T follicular helper cell (primary cell): ENCODE results near the gene SPTBN4.
A peak's percentile ranks its signal among the peaks of the same experiment; 100 is the strongest.
"Not testable (repeated sequence)": the region's sequence is repeated elsewhere in the genome, so short reads cannot be mapped to it uniquely, and the experiment has no call there.

Source experiments
- DNase-seq: peaks from one replicate; pipeline ENCODE4 v3.0.0-alpha.2; 2020; ENCODE audit warnings: low read depth

The SPTBN4 gene

DNA sequence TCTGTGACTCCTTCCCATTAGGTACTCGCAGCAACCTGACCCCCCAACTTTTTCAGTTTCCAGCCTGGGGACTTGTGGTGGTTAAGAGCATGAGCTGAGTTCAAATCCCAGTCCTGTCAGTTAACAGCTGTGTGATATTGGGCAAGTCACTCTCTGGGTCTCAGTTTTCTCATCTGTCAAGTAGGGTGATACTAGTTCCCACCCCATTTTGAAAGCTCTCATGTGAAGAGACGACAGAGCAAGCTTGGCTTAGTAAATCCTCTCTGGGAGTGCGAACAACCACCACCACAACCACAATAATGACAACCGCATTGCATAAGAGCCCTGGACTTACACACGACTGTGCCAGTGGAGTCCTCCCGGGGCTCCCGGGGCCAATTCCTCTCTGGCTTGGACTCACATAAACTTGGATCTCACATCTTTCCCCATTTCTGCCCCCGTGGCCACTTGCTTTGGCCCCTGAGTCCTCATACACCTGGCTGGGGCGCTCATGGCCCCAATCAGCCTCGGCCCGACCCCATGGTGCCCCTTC, 1.7 kb upstream of the SPTBN4 start:
- DNase-seq: no peak

DNA sequence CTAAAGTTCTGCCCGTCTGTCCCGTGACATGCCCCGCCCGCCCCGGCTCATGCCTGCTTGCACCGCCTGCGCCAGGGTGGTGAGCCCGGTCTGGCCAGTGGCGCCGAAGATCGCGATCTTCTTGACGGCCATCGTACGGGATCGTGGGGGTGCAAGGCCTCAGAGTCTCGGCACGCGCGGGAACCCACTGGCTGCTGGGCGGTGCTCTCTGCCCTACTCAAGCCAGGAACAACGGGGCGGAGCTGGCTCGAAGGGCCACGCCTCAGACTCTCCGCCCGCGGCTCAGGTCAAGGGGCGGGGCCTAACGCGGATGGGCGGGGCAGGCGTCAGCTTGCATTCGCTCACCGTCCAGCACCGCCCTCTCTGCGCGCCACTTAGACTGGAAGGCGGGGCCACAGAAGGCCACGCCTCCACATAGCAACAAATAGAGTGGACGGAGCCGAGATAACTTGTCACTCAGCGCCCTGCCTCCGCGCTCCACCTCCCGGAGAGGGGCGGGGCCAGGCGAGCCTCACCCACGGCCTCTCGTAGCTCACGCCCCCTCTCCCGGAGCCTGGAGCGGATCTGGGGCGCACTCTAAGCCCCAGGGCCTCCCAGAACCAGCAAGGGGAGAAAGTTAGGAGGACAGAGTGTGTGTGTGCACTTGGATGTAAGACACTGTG, 1.1 kb upstream of the SPTBN4 start, which contains the start of gene BLVRB:
TSS of gene BLVRB (minus strand) at position 189 of the 662 bp plus-strand sequence. CDS start at position 132, 57 bp downstream.
- peak; percentile 99 for DNase-seq

DNA sequence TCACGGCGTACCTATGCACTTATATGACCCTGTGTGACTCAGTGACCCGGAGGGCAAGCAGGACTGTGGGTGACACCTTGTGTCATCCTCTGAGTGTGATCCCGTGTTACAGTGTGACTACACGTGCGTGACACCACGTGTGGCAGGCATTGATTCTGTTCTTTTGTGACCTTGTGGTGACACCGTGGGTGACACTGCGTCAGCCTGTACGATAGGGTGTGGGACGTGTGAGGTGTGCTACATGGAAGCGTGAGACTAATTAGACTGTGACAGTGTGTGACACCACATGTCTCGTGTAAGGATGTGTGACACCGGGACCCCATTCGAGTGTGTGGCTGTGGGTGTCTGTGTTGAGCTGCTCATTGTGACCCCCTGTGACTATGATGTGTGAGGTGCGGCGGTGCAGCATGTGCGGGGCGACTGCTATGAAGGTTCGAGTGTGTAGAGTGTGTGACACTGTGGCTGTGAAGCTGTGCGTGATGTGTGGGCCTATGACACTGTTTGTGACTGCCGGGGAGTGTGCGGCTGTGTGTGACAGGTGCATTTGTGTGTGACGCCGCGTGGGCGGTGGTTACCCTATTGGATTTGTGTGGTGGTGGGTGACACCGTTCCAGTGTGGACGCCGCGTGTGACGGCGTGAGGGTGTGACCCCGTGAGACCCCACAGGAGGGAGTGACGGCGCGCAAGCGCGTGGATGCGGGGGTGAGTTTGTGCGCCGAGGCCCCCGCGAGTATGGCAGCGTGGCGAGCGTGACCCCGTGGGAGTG, 399 bp upstream of the SPTBN4 start:
- peak; percentile 56 for DNase-seq

DNA sequence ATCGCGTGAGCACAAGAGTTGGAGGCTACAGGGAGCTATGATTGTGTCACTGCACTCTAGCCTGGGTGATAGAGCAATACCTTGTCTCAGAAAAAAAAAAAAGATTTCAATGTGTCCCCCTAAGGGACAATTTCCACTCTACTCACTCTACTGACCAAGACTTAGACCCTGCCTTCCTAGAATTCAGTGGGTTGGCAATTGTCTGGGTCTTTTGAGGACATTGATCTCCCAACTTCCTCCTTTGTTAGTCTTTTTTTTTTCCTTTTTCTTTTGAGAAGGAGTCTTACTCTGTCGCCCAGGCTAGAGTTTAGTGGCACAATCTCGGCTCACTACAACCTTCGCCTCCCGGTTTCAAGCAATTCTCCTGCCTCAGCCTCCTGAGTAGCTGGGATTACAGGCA, 2.2 kb downstream of the SPTBN4 start:
- no peak for DNase-seq

DNA sequence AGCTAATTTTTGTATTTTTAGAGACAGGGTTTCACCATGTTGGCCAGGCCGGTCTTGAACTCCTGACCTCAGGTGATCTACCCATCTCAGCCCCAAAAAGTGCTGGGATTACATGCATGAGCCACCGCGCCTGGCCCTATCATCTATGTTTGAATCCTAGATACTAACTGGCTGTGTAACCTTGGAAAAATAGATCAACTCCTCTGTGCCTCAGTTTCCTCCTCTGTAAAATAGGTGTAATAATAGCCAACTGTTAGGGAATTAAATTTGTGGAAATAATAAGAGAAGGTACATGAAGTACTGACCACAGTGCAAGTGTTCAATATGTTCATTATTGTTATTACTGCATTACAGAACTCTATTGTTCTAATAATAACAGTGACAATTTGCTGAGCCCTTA, 4.3 kb downstream of the SPTBN4 start:
- DNase-seq: no peak

DNA sequence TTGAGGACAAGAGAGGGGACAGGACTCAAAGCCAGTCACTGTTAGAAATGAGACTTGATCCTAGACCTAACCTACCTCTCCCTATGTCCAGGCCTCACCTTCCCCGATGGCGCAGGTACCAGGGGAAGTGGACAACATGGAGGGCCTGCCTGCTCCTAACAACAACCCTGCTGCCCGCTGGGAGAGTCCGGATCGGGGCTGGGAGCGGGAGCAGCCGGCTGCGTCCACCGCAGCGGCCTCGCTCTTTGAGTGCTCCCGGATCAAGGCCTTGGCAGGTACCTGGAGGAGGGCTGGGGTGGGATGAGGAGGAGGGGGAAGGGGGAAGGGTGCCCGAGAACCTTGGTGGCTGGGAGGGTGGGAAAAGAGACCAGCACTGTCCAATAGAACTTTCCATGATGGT, 5.7 kb downstream of the SPTBN4 start:
- no peak for DNase-seq

DNA sequence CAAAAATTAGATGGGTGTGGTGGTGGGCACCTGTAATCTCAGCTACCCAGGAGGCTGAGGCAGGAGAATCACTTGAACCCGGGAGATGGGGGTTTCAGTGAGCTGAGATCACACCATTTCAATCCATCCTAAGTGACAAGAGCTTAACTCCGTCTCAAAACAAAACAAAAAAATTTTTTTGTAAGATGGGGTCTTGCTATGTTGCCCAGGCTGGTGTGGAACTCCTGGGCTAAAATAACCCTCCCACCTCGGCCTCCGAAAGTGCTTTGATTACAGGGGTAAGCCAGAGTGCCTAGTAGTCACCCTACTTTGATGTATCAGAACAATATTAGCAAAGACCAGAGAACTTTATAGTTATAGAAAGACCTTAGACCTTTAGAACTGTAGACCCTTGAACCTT, 7.9 kb downstream of the SPTBN4 start:
- DNase-seq: no peak

DNA sequence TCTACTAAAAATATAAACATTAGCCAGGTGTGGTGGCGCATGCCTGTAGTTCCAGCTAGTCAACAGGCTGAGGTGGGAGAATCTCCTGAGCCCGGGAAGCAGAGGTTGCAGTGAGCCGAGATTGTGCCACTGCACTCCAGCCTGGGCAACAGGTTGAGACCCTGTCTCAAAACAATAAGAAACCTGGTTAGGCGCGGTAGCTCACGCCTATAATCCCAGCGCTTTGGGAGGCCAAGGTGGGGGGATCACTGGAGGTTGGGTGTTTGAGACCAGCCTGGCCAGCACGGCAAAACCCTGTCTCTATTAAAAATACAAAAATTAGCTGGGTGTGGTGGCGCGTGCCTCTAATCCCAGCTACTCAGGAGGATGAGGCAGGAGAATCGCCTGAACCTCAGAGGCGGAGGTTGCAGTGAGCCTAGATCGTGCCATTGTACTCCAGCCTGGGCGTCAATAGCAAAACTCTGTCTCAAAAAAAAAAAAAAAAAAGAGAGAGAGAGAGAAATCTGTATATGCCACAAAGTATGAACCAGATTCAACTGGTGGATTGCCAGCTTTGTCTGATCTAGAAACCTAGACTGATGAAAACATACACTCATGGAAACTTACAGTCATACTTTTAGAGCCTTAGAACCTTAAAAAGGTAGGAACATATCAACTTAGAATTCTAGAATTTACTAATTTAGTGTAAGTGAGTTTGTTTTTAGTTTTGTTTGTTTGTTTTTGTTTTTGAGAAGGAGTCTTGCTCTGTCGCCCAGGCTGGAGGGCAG, 9.3 kb downstream of the SPTBN4 start:
- DNase-seq: not testable (repeated sequence)

DNA sequence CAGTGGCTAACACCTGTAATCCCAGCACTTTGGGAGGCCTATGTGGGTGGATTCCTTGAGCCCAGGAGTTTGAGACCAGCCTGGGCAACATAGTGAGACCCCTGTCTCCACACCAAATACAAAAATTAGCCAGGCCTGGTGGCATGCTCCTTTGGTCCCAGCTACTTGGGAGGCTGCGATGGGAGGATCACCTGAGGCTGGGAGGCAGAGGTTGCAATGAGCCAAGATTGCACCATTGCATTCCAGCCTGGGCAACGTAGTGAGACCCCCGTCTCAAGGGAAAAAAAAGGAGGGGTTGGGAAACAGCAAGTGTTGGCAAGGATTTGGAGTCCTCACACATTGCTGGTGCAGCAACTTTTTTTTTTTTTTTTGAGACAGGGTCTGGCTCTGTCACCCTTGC, 19.2 kb downstream of the SPTBN4 start:
- DNase-seq: no peak

DNA sequence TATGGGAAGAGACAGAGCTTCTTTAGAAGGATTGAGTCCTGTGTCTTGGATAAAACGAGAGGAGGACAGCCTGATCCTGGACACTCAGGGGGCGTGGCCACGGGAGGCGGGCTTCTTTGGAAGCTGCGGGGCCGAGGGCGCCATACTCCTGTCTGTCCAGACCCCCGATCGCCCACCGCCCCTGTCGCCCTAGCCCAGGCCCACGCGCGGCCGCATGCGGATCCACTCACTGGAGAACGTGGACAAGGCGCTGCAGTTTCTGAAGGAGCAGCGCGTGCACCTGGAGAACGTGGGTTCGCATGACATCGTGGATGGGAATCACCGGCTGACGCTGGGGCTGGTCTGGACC, 23.1 kb downstream of the SPTBN4 start:
- no peak for DNase-seq

DNA sequence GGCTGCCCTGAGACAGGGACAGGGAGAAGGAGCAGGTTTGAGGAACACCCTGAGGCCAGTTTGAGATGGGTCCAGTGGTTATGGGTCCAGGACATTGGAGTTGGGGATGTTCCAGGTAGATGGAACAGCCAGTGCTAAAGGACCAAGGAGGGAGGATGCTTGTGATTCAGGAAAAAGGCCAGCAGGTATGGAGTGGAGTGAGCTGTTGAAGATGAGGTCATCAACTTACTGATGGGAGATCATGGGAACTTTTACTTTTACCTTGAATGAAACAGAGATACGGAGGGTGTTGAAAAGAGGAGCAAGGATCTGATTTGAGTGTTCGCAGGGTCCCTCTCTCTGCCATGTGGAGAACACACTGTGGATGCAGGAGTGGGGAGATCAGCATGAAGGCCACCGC, 25.5 kb downstream of the SPTBN4 start:
- DNase-seq: no peak

DNA sequence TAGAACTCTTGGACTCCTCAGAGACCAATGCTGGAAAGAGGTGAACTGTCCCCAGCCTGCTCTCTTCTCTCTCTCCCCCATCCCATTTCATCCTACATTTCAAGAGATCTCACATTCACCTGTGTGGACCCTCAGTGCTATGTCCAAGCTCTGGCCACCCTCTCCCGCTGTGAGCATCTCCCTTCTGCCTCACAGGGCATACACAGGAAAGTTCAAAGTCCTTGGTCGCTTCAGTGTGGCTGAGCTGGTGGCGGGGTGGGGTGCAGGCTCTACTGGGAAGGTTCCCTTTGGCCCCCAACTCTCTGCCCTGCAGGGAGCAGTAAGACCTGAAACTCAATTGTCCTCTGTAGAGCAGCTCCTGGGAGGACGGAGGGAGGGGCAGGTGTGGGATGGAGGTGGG, 27.0 kb downstream of the SPTBN4 start:
- no peak for DNase-seq

DNA sequence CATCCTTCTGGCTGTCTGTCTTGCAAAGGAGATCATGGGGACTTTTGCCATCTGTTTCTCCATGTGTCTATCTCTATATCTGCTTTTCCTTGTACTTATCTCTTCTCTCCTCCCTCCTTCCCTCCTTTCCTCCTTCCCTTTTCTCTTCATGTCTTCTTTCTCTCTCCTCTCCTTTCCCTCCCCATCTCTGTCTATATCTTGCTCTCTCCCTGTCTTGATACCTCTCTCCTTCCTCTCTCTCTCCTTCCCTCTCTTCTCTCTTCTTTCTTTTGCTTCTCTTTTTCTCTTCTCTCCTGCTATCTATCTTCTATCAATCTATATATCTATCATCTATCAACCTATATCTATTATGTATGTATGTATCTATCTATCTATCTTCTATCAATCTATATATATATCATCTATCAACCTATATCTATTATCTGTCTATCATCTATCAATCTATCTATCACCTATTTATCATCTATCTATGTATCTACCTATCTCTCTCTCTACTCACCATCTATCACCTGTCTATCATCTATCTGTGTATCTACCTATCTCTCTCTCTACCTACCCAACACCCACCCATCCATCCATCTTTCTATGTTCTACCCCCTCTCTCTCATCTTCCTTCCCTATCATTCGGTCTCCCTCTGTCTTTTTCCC, 27.5 kb downstream of the SPTBN4 start:
- DNase-seq: no peak

DNA sequence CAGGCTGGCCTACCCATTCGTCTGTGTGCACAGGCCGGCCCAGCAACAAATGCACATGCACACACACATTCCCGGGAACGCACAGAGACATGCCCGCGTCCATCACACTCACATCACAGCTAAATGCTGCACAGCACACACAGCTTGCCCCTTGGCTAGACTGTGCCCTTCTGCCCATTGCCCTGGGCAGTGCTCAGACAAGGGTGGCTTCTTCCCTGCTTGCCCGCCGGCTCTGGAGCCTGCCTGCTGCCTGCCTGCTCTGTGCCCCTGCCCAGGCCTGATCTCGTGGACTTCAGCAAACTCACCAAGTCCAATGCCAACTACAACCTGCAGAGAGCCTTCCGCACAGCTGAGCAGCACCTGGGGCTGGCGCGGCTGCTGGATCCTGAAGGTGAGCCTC, 30.4 kb downstream of the SPTBN4 start:
- no peak for DNase-seq

DNA sequence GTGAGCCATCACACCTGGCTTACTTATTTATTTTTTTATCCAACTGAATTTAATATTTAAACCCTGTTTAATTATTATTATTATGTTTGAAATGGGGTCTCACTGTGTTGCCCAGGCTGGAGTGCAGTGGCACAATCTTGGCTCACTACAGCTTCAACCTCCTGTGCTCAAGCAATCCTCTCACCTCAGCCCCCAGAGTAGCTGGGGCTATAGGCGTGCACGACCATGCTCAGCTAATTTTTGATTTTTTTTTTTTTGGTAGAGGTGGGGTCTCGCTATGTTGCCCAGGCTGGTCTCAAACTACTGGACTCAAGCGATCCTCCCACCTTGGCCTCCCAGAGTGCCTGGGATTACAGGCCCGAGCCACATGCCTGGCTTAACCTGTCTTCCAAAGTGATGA, 32.5 kb downstream of the SPTBN4 start:
- DNase-seq: no peak

DNA sequence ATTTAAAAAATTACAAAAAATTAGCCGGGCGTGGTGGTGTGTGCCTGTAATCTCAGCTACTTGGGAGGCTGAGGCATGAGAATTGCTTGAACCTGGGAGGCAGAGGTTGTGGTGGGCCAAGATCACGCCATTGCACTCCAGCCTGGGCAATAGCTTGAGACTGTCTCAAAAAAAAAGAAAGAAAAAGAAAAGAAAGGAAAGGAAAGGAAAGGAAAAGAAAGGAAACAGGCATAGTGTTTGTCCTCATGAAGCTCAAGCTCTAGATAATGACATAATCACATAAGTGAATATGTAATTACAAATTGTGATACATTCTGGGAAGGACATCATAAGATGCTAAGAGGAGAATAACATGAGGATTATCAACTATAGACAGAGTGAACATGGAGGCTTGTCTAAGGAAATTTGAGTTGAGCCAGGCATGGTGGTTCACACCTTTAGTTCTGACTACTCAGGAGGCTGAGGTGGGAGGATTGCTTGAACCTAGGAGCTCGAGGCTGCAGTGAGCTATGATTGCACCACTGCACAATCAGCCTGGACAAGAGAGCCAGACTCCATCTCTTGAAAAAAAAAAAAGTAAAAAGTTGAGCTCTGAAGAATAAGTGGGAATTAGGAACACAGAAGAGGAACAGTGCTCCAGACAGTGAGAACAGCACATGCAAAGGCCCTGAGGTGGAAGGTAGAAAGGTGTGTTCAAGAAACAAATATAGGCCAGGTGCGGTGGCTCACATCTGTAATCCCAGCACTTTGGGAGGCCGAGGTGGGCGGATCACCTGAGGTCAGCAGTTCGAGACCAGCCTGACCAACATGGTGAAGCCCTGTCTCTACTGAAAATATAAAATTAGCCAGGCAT, 34.1 kb downstream of the SPTBN4 start:
- not testable (repeated sequence) for DNase-seq

DNA sequence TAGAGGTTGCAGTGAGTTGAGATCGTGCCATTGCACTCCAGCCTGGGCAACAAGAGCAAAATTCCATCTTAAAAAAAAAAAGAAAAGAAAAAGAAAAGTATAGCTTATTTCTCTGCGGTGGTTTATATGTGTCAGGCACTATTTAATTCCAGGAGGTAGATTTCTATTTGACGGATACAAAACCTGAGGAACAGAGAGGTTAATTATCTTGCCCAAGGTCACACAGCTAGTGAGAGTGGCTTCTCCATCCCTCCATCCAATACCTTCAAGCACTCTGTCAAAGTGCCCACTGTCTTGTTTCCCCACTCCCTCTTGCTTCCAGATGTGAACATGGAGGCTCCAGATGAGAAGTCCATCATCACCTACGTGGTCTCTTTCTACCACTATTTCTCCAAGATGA, 34.8 kb downstream of the SPTBN4 start:
- DNase-seq: no peak

DNA sequence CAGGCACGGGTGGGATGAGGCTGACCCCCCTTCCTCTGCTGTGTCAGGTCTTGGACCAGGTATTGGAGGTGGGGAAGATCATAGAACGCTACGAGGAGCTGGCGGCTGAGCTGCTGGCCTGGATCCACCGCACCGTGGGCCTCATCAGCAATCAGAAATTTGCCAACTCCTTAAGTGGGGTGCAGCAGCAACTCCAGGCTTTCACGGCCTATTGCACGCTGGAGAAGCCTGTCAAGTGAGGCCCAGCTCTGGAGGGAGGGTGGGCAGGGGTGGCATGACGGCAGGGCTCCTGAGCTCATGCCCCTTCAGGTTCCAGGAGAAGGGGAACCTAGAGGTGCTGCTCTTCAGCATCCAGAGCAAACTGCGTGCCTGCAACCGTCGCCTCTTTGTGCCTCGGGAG, 35.3 kb downstream of the SPTBN4 start:
- no peak for DNase-seq

DNA sequence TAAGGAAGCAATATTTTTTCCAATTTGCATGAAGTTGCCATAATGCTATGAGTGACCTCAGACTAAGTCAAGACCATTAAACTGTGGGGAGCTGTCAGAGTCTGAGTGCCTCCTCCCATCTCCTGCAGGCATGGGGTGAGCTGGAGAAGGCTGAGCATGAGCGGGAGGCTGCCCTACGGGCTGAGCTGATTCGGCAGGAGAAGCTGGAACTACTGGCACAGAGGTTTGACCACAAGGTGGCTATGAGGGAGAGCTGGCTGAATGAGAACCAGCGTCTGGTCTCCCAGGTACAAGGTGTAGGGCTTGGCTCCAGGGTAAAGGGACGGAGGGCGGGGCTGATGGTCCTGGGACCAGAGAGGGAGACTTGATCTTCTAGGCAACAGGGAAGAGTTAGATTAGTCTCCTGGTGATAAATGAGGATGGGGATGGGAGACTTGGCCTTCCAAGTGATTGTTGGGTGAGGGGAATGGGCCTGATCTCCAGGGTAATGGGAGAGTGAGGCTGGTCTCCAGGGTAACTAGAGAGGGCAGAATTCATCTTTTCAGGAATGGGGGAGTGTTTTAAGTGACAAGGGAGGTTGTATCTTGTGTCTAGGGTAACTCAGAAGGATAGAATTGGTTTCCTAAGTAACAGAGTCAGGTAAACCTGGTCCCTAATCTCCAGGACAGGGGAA, 36.0 kb downstream of the SPTBN4 start:
- DNase-seq: no peak

DNA sequence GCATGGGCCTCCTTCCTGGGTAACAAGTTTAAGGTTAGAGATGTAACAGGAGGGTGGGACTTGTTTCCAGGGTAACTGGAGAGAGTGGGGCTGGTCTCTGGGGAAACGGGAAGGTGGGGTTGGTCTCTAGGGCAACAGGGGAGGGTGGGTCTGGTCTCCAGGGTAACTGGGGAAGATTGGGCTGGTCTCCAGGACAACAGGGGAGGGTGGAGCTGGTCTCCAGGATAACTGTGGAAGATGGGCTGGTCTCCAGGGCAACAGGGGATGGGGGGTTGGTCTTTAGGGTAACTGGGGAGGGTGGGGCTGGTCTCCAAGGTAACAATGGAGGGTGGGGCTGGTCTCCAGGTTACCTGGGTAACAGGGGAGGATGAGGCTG, 36.5 kb downstream of the SPTBN4 start:
- no peak for DNase-seq

DNA sequence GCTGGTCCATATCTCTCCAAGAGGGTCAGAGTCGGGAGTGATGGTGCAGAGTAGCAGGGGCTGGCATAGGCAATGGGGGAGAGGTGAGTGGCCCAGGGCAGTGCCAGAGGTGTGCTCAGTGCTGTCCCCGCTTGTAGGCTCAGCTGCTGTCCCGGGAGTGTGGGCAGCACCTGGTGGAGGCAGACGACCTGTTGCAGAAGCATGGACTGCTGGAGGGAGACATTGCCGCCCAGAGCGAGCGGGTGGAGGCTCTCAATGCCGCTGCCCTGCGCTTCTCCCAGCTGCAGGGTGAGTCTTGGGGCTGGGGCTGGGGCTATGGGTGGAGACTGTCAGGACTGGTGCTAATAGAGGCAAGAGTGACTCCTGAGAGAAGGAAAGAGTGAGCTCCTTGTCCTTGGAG, 39.3 kb downstream of the SPTBN4 start:
- no peak for DNase-seq
